NCI-H446 (cell line): ENCODE results near the gene FLYWCH2.

Experiments
- DNase-seq, 2 experiments: peaks; one replicate each; lab custom pipeline; 2025; lab: John Stamatoyannopoulos, UW

The FLYWCH2 gene

DNA sequence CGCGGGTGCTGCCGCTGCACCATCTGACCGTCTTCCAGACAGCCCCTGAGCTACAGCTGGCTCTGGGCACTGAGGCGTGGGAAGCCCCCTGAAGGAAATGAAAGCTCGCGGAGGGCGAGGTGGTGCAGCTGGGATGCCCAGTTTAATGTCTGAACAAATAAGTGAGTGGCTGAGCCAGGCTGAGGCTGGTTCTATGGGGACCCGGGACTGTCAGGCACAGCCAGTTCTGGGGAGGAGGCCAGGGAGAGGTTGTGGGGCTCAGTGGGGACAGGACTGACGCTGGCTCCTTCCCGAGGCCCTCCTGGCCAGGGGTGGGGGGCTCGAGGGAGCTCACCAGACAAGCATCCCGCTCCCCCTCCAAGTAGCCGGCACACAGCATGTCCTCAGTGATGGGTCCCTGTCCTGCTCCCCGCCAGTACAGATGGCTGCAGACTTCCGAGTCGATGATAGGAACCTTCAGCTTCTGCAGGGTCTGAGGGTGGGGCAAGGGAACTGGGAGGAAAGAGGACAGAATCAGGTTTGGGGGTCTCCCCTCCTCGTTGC is 29.4 kb upstream of the FLYWCH2 start:
- DNase-seq, result no peak

DNA sequence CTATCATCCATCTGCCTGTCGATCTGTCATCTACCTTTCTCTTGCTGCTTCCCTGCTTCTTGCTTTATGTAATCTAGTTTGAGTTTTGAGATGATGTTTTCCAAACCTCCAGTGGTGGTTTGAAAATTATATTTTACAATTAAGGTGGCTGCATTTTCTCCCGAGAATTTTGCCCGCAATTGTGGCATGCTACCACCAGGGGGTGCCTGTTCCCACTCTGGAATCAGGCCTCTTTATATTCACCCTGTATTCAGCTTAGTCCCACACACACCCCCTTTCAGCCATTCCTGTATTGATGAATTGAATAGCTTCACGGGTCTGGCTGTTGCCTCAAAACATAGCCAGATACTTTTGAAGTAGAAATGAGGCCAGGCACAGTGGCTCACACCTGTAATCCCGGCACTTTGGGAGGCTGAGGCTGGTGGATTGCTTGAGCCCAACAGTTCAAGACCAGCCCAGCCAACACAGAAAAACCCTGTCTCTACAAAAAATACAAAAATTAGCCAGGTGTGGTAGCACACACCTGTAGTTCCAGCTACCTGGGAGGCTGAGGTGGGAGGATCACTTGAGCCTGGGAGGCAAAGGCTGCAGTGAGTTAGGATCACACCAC is 28.2 kb upstream of the FLYWCH2 start:
- DNase-seq, result no peak

DNA sequence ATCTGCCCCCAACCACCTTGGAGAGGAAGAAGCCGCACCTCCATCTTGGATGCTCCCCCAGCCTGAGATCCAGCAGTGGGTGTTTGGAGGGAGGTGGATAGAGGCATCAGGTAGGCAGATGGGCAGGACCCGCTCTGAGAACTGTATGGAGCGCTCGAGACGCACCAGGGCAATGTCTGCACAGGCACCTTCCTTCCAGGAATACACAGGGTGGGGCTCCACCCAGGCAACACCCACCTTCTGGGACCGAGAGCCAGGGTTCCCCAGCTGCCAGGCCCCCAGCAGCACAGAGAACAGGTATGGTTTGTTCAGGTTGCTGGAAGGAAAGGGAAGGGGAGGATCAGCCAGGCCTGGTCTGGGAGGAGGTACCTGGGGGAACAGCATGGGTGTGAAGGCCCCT is 27.5 kb upstream of the FLYWCH2 start:
- DNase-seq, result no peak

DNA sequence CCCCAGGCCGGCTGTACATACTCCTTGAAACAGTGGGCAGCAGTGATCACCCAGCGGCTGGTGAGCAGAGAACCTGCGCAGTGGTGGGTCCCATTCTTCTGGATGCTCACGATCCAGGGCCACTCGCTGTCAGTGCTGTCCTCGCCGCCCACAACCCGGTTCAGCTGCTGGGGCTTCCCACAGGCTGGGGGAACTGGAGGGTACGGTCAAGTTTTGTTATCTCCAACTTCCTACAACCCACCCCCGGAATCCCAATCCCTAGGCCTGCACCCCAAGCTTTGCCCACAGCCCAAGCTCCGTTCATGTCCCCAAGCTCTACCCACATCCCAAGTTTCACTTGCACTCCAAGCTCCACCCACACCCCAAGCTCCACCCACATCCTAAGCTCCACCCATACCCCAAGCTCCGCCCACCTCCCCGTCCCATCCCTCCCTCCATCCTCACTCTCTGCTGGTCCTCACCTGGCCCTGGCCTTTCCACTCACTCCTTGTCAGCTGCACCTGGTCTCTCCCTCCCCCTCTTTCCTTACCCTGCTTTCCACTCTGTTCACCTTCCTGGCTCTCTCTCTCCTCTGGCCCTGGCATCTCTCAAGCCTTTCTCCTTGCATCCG is 26.8 kb upstream of the FLYWCH2 start:
- no peak for DNase-seq

DNA sequence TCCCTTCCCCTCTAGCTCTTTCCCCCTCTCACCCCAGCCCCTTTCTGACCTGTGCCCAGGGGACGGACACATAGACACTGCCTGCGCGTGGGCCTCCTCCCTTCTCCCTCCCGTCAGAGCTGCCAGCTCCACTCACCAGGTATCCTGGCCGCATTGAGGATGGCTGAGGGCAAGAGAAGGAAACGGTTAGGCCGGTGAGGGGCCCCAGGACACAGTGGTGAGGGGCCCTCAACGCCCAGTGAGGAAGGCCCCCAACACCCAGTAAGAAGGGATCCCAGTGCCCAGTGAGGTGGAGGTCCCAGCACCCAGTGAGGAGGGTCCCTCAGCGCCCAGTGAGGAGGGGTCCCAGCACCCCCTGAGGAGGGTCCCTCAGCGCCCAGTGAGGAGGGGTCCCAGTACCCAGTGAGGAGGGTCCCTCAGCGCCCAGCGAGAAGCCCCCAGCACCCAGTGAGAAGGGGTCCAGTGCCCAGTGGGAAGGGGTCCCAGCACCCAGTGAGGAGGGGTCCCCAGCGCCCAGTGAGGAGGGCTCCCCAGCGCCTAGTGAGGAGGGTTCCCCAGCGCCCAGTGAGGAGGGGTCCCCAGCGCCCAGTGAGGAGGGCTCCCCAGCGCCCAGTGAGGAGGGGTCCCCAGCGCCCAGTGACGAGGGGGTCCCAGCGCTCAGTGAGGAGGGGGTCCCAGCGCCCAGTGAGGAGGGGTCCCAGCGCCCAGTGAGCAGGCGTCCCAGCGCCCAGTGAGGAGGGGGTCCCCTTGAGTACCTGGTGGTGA is 26.1 kb upstream of the FLYWCH2 start:
- no peak for DNase-seq

DNA sequence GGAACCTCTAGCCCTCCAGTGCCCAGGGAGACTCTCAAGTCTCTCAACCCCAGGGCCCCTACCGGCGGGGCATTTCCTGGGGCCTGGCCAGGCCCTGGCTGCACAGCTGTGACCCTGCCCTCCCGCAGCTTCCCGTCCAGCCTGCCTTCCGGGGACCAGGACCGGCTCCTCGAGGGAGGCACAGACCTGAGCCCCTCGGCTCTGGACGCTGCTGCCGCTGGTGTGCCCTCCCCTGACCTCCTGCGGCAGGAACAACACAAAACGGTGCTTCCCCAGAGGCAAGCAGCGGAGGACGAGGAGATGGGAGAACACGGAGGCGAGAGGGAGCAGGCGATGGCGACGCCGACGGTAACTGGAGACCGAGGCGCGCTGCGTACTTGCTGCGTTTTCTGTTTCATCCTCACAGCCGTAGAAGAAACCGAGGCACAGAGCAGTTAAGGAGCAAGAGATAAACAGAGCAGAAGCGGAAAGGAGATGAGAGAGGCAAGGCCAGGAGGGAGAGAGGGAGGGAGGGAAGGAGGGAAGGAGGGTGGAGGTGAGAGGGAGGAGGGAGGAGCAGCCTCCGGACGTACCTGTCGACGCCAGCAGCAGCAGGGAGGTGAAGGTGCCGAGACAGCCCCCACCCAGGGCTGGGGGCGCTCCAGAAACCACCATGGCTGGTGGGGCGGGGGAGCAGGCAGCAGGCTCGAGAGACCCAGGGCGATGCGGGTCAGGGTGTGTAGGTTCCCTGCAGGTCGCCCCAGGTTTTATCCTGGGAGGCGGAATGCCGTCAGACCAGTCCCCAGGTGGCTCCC is 25.4 kb upstream of the FLYWCH2 start, which contains the start of gene PRSS22:
Gene PRSS22, minus strand, starts transcription at position 720 of the 794 bp plus-strand sequence. Its CDS starts 66 bp downstream, at position 654.
- no peak for DNase-seq

DNA sequence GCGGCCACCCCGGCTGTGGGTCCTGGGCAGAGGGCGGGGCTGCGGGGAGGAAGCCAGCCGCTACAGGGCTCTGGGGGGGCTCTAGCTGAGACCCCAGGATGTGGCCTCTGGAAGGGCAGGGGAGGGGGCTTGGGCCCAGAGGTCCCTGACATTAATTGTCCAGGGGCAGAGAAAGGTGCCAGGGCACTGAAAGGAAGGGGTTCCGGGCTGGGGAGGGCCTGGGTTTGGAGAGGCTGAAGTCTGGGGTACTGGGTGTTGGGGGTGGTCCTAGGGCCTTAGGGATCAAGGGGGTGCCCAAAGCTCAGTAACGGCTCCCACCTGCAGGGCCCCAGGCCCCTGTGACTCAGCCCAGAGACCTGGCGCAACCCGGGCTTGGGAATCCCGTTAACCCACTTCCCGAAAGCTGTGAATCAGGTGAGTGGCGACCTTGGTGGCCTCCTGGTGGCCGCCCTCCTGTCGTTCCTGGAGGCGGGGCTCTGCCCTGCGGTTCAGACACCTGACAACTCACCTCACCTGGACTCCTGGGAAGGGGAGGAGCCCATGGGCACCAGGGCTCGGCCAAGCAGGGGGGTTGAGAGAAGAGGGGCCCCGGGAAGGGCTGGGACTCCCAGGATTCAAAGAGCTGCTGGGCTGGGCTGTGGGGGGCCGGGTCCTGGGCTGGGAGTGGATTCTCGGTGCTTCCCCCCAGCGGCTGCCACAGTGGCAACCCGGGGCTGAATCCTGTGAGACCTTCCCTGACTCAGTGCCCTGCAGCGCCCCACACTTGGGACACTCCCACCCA is 24.6 kb upstream of the FLYWCH2 start:
- no peak for DNase-seq

DNA sequence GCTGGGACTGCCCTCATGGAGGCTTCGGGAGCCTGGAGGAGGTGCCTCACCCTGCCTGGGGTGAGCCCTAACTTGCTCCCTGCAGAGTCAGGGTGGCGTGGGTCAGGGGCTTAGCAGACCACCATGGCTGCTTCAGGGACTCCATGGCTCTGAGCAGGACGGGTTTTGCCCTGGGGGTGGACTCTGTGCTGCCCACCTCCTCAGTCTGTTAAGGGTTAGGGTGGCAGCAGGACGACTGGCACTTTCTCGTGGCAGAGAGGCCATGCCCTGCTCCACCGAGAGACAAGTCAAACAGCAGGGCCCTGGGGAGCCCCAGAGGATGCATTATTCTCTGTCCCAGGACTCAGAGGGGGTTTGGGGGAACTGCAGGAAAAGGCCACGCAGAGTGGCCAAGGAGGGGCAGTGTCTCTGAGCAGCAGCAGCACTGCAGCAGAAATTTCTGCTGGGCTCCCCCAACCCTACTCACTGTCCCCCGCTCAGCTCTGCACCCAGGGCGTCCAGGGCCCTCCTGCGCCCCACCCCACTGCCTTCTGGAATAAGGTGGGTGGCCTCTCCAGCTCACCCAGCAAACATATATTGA is 23.2 kb upstream of the FLYWCH2 start:
- DNase-seq, result no peak

DNA sequence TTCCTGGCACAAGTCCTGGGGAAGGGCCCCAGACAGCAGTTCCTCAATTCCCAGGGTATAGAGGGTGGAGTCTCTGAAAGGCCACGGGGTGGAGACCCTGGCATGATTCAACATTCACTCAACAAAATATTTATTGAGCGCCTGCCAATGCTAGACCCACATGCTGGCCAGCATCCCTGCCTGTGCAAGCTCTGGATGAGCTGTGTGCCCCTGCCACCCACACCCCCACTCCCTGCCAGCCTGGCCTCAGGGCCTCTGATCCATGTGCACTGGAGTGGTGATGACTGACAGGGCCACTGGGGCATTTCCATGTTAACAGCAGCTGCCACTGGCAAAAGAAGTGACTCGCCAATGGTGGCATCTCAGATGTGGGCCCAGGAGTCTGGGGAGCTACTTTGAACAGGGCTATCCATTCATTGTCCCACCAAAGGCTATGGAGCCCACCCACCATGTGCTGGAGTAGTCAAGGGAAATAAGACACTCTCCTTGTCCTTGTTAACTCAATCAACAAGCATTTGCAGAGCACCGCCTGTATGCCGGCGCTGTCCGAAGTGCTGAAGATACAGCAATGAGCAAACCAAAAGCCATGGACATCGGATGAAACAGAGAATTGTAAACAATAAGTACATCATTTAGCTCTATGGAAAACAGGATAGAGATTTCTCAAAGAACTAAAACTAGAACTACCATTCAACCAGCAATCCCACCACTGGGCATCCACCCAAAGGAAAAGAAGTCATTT is 22.0 kb upstream of the FLYWCH2 start:
- DNase-seq, result peak in 1 of 2 experiments; percentile 14

DNA sequence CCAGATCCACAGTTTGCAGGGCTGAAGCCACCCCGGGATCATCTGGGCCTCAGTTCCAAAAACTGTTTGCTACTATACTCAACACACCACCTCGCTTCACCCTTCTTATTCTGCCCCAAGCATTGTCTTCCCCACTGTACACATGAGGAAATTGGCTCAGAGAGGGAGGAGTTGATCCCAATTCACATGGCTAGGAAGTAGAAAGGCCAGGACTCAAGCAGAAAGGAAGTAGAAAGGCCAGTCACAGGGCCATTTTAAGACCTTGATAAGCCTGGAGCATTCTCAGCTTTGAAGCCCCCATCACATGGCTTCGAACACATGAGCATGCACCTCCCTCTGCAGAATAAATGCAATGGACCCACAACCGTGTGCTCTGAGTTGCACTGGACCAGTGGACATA is 17.4 kb upstream of the FLYWCH2 start:
- no peak for DNase-seq

DNA sequence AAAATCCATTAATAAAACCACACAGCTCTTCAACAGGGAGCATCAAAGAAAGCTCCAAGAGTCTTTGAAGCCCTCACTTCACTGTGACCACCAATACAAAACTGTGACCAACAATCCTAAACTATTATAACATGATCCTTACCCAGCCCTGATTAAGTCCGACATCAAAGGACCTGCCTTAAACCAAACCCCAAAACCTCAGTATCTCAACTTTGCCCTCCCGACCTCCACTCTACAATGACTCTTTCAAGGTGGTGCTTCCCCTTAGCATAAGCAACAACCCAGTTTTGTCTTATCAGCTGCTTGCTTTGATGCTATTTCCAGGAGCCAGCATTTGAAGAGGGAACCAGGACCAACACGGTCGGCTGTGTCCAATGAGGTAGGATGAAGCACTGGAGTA is 16.6 kb upstream of the FLYWCH2 start:
- DNase-seq, result no peak

DNA sequence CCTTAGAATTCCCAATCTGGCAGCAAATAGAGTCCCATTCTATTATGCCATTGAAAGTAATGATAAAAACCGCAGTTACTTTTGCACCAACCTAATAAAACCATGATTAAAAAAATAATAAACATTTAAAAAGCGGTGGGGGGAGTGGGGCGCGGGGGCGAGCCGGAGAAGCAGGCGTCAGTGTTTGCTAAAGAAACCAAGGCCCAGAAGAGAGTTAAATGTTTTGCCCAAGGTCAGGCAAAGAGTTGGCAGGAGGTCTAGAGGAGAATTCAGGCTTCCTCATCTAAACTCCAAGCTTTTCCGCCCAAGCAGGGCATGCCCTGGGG is 15.4 kb upstream of the FLYWCH2 start:
- no peak for DNase-seq

DNA sequence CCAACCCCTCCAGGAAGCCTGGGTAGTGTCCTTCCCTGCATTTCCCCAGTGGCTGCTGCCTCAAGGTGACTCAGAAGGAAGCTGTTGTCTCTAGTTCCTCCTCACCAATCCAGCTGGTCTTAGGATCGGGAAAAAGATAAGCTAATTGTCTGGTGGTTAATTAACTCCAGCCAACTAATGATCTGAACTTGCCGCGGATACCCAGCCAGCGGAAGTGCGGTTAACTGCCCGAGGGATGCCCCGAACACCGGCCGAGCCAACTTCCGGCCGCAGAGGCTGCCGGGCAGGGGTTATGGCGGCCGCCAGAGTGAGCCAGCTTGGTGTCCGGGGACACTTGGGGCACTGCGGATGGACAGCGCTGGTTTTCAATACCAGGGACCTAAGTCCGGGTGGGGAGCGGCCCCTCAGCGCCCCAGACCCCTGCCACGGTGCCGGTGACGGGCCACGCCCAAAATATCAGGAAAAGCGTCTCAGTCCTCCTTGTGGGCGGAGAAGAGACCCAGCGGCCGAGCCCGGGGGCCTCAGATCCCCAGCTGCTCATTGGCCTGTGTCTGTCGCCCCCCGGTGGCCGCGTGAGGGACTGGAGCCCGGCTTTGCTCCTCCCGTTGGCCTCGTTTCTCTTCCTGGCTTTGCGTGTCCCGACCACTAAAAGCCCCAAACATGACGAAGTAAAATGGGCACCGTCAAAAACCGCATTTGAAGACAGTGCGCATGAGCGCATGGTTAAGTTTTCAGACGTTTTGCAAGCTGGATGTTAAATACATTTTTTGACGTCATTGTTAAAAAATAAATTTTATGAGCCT is 14.8 kb upstream of the FLYWCH2 start:
- DNase-seq, result peak; percentile 84 to 91

DNA sequence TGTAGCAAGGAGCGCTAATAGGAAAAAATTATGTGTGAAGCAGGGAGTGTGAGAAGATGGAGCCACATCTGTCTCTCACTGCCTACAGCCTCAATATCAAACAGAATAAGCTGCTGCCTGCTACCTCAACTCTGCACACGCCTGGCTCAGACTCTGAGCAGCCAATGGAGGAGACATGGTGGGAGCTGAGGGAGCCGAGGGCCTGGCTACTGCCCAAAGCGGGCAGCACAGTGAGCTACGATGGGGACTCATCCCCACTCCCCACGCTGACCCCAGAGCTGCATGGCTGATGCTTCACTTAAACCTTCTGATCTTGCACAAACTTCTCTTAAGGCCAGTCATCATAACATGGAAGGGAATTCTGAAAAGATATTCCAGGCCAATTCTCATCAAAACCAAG is 11.1 kb upstream of the FLYWCH2 start:
- no peak for DNase-seq

DNA sequence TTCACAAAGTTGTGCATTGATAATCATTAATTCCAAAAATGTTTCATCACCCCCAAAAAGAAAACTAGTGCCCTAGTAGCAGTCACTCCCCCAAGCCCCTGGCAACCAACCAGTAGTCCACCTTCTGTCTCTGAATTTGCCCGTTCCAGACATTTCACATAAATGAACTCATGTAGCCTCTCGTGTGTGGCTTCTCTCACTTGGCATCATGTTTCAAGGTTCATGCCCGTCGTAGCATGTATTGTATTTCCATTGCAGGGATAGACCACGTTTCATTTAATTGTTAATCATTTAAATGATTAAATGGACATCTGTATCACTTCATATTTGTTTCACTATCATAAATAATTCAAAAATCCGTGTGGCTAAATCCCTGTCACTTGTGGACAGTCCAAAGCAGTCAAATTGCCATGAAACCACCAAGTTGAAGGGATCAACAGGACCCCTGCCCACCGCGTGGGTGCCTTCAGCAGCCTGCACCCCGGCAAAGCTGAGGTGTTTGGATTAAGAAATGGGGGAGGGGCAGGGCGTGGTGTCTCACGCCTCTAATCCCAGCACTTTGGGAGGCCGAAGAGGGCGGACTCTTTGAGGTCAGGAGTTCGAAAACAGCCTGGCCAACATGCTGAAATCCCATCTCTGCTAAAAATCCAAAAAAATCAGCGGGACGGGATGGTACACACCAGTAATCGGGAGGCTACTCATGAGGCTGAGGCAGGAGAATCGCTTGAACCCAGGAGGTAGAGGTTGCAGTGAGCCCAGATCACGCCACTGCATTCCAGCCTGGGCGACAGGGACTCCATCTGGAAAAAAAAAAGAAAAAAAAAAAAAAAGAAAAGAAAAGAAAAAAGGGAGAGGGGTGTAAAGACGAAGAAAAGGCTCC is 8.7 kb upstream of the FLYWCH2 start:
- DNase-seq, result peak in 1 of 2 experiments; percentile 25

DNA sequence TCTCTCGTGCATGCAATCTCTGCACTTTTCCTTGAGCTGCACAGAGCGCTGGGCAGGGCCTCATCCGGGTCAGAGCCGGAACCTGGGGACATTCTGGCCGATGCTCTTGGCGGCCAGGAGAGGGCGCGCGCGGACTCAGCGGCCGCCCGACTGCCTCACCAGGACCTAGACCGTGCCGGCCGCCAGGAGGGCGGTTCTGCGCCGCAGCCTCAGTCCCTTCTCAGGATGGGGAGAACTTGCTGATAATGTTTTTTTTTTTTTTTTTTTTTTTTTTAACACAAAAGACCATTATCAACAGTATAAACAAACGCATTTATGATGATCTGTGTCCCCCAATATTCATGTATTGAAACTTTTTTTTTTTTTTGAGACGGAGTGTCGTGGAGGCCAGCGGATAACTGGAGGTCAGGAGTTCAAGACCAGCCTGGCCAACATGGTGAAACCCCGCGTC is 8.1 kb upstream of the FLYWCH2 start:
- DNase-seq, result peak; percentile 15 to 74

DNA sequence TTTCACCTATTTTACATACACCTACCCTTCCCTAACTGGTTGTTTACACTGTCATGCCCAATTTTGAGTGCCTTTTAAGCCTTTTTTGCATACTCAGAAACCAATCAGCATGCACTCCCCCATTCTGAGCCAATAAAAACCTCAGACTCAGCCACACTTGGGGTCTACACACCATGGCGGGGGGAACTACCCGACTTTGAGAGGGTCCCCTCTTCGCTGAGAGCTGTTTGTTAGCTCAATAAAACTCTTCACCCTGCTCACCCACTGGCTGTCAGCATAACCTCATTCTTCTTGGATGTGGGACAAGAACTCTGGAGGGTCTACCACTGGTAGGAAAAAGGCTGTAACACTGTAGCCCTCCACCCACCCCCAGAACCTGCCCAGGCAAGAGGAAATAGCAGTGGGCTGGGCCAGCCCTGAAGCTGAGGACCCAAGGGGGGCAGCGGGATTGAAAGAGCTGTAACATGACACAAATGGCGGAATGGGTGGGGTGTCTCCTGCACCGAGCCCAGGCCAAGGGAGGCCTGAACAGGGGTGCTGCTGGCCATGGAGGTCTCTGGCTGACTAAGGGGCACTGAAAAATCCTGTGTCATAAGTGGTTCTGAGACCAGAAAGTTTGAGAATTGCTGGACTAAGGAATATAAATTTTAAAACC is 3.0 kb upstream of the FLYWCH2 start:
- no peak for DNase-seq
